Cardiac muscle cell (in vitro differentiated cells and primary cell): ENCODE measurements around the gene ASIC4. TPM values are rescaled to one million over a fixed set of nuclear protein-coding genes. Genes with fewer than 3 reads are reported as not detected.

Experiments used
- DNase-seq, 2 donors: peaks; one replicate each; pipeline versions ENCODE4 v3.0.0 to v3.0.0-alpha.2; 2010 to 2017; ENCODE audit warnings: low read depth in 1 of 2, low spot score in 1 of 2
- H3K27ac ChIP-seq: fragments of 200-600 bp; sonication (generic); 2 replicates; pipeline ENCODE4 v1.5.1; 2016
- H3K27me3 ChIP-seq: fragments of 200-600 bp; sonication (generic); 2 replicates; pipeline ENCODE4 v1.6.0; 2016; ENCODE audit warnings: control low read depth
- H3K36me3 ChIP-seq: fragments of 200-600 bp; sonication (generic); 2 replicates; pipeline ENCODE4 v1.5.1; 2016; ENCODE audit warnings: control low read depth
- H3K4me1 ChIP-seq: fragments of 200-600 bp; sonication (generic); 2 replicates; pipeline ENCODE4 v1.8.1; 2017; ENCODE audit warnings: low read depth, mild to moderate bottlenecking, mixed run types
- H3K4me3 ChIP-seq: fragments of 200-600 bp; sonication (generic); 2 replicates; pipeline ENCODE4 v1.5.1; 2016; ENCODE audit warnings: mild to moderate bottlenecking
- H3K9me3 ChIP-seq: fragments of 200-600 bp; sonication (generic); 2 replicates; pipeline ENCODE4 v1.5.1; 2017; ENCODE audit warnings: low read depth, mild to moderate bottlenecking, control low read depth
- polyA plus RNA-seq: library from polyadenylated mRNA; unstranded; fragments of >200 nt; fragmentation: Nextera tagmentation; extraction: Ambion mirVana; gene quantifications from 2 replicates; pipeline ENCODE4 v1.2.1, GENCODE V29; 2016
- total RNA-seq: library from RNA; depleted of rRNA; stranded (reverse); fragments of >200 nt; gene quantifications from 2 replicates; pipeline ENCODE4 v1.2.3, GENCODE V29; 2016
- TF ChIP-seq, protein P1 (sequence below): IDR thresholded peaks from 2 replicates; pipeline ENCODE4 v1.5.1; 2012; ENCODE audit warnings: low read depth, mild to moderate bottlenecking, low read length

The ASIC4 gene
- total and polyA plus RNA-seq, 2 experiments from 2014 or later, result 3.3 to 9.5 TPM

DNA sequence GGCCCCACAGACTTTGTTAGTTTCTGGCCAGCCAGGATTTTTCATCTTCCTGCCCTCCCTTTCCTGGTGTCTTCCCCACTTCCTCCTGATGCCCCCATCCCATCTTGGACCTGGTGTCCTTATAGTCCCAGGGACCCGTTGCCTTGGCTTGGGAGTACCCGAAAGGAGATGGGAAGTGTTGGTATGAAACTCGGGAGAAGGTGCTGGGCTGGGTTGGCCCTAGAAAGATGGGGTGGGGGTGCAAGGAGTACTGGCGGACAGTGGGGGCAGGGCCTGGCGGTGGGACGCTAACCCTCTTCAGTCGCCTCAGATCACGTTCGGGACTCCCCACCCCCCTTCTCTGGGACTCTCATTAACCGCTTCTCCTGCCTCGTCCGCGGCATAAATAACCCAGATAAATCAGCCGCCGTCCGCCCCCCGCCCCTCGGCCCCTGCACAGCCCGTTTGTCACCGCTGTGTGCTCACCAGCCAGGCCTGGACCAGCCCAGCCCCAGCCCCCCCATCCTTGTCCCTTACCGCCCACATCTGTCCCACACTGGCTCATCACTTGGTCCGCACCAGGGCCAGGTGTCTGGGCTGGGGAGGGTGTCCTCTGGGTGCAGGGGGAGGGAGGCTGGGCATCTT is 3.7 kb upstream of the ASIC4 start:
- Histone ChIP-seq H3K4me3 (no peak overlapping the region), H3K27ac (peak overlapping the region; percentile 8), H3K36me3 (no peaks in the 10 kb centered on the region), H3K4me1 (peaks cover 55% of the 10 kb centered on the region), H3K9me3 (no peaks in the 10 kb centered on the region), H3K27me3 (no peaks in the 10 kb centered on the region)
- no peak for DNase-seq
- TF ChIP-seq, protein P1, sequence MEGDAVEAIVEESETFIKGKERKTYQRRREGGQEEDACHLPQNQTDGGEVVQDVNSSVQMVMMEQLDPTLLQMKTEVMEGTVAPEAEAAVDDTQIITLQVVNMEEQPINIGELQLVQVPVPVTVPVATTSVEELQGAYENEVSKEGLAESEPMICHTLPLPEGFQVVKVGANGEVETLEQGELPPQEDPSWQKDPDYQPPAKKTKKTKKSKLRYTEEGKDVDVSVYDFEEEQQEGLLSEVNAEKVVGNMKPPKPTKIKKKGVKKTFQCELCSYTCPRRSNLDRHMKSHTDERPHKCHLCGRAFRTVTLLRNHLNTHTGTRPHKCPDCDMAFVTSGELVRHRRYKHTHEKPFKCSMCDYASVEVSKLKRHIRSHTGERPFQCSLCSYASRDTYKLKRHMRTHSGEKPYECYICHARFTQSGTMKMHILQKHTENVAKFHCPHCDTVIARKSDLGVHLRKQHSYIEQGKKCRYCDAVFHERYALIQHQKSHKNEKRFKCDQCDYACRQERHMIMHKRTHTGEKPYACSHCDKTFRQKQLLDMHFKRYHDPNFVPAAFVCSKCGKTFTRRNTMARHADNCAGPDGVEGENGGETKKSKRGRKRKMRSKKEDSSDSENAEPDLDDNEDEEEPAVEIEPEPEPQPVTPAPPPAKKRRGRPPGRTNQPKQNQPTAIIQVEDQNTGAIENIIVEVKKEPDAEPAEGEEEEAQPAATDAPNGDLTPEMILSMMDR, result no peak

GRCh38 chr2:219511547-219512325 is 2.5 kb upstream of the ASIC4 start:
- H3K9me3 ChIP-seq, result no peaks in the 10 kb centered on the region
- no peaks in the 10 kb centered on the region for H3K36me3 ChIP-seq
- TF ChIP-seq, protein P1, result no peak
- no peak overlapping the region for H3K27ac ChIP-seq
- DNase-seq, result peak in 1 of 2 donors; percentile 25
- H3K4me3 ChIP-seq, result no peak overlapping the region
- peaks cover 55% of the 10 kb centered on the region for H3K4me1 ChIP-seq
- no peaks in the 10 kb centered on the region for H3K27me3 ChIP-seq

DNA sequence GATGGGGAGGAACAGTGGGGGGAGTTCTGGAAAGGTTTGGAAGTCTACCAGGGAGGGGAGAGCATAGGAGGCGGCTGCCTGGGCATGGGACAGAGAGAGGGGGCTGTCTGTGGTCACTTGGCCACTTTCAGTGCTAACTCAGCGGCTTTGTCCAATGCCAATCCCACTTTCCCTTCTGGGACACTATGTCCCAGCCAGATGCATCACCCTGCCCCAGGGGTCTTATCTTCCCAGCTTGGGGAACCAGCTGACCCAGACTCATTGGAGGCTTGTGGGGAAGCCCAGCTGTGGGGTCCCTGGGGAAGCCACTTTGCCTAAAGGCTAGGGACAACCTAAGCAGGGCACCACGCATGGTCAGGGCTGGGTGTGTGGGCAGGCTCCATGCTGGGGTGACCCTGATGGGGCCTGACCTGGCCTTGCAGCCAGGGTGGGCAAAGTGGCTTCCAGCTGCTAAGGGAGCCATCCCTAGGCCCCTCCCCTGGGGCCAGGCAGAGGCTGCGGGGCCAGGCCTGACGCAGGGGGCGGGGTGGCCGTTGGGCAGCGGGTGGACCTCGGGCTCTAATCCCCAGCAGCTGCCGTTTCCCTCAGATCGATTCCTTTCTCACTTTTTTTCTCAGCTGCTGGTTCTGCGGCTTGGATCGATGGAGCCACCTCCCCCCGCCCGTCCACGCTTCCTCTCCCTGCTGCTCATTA is 1.6 kb upstream of the ASIC4 start:
- Histone ChIP-seq H3K36me3 (no peaks in the 10 kb centered on the region), H3K9me3 (no peaks in the 10 kb centered on the region), H3K4me3 (no peak overlapping the region), H3K27ac (no peak overlapping the region), H3K27me3 (no peaks in the 10 kb centered on the region), H3K4me1 (peaks cover 61% of the 10 kb centered on the region)
- TF ChIP-seq, protein P1, result no peak
- DNase-seq, result no peak

DNA sequence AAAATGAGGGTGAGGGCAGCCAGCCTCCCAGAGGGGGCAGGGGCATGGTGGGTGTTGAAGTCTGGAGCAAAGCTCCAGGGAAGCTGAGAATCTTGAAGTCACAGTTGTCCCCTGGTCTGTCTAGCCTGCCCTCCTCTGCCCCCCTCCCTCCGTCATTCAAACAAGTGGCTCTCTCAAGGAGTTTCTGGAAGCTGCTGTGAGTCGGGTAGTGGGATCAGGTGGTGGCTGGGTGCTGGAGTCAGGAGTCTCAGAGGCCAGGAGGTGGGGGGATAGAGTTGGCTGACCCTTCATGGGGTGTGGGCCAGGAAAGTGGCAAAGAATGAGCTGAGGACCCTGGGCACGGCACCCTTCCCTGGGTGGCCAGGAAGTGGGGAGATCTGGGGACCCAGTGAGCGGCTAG is 495 bp upstream of the ASIC4 start:
- Histone ChIP-seq H3K27me3 (no peaks in the 10 kb centered on the region), H3K36me3 (no peaks in the 10 kb centered on the region), H3K27ac (peak overlapping the region; percentile 38), H3K4me1 (peaks cover 62% of the 10 kb centered on the region), H3K4me3 (no peak overlapping the region), H3K9me3 (no peaks in the 10 kb centered on the region)
- no peak for DNase-seq
- TF ChIP-seq, protein P1, result no peak

GRCh38 chr2:219514836-219515235 is 554 bp downstream of the ASIC4 start:
- H3K4me1 ChIP-seq, result peaks cover 62% of the 10 kb centered on the region
- TF ChIP-seq, protein P1, result no peak
- H3K27me3 ChIP-seq, result no peaks in the 10 kb centered on the region
- no peaks in the 10 kb centered on the region for H3K36me3 ChIP-seq
- H3K27ac ChIP-seq, result no peak overlapping the region
- no peaks in the 10 kb centered on the region for H3K9me3 ChIP-seq
- DNase-seq, result no peak
- H3K4me3 ChIP-seq, result no peak overlapping the region
